ENCODE results near the gene IFNA4.

DNA sequence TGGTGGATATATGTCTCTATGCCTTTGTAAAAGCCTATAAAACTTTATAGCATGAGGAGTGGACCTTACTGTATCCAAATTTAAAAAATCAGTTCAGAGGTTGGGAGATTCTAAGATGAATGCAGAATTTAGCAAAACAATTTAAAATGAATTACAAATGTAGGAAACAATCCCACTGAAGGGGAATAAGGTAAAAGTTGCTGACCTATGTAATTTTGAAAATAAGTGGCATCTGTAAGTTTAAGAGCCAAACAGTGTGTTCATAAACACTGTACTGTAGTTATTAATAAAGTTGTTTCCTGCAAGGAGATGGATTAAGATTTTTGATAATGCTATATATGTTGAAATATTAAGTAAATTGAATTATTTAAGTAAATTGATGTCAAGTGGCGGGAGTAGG lies 50.4 kb downstream of the IFNA4 start:
- TF ChIP-seq CTCF (conservative IDR thresholded peaks at IDR 0.05; ENCODE audit: low read length) (no peak), EZH2phosphoT487 (IDR thresholded peaks at IDR 0.05; ENCODE audit: borderline replicate concordance, low read depth, low read length) (no peak)

Data from OCI-LY7 (cell line).